ENCODE data around the gene SMR3B. TPM values are rescaled to one million over a fixed set of nuclear protein-coding genes. Genes with fewer than 3 reads are reported as not detected.

SMR3B gene
- total RNA-seq (not detected), polyA plus RNA-seq (not detected)
- long read RNA-seq, donor 1, result 0 reads
- long read RNA-seq, donor 2, result 0 reads

DNA sequence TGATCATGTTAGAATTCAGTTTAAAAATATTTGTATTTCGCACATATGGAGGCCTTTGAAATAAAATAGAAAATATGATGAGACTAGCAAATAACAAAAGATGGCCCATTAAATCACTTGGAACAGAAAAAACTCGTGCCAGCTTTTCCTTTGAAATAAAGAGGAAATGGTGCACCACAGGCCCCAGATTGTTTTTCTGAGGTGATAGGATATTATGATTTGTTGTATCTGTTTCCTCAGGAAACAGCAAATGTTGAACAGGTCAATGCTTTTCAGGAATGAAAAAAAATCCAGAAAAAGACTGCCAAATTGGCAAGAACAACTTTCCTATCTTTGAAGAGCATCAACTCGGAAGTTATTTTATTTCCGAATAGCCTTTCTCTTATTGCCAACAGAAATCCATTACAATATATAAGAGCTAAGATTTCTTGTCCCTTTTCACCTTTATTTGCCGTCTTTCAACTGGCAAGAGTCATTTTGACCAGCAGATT, at the start of gene SMR3B:
SMR3B (plus strand) TSS at position 441 of the 491 bp plus-strand sequence. CDS start 1,380 bp downstream, outside the sequence.
- intact Hi-C loops (cut with DNase I), result no loop called here
- 58 to 63% (median 63%) methylated on average over 5 of the region's 5 CpGs for WGBS, 3 donors
- H3K36me3 ChIP-seq (ENCODE audit: insufficient read depth in 1 of 2, low read depth in 1 of 2), result no peaks in the 10 kb centered on the region
- no peaks in the 10 kb centered on the region for H3K4me1 ChIP-seq
- H3K27ac ChIP-seq, result no peak within 1 kb of the TSS
- no peaks in the 10 kb centered on the region for H3K27me3 ChIP-seq (ENCODE audit: insufficient read depth in 3 of 3, low read length in 2 of 3)
- no peak for ATAC-seq
- no peak within 1 kb of the TSS for H3K4me3 ChIP-seq
- no peaks in the 10 kb centered on the region for H3K9me3 ChIP-seq
- TF ChIP-seq, protein P1, sequence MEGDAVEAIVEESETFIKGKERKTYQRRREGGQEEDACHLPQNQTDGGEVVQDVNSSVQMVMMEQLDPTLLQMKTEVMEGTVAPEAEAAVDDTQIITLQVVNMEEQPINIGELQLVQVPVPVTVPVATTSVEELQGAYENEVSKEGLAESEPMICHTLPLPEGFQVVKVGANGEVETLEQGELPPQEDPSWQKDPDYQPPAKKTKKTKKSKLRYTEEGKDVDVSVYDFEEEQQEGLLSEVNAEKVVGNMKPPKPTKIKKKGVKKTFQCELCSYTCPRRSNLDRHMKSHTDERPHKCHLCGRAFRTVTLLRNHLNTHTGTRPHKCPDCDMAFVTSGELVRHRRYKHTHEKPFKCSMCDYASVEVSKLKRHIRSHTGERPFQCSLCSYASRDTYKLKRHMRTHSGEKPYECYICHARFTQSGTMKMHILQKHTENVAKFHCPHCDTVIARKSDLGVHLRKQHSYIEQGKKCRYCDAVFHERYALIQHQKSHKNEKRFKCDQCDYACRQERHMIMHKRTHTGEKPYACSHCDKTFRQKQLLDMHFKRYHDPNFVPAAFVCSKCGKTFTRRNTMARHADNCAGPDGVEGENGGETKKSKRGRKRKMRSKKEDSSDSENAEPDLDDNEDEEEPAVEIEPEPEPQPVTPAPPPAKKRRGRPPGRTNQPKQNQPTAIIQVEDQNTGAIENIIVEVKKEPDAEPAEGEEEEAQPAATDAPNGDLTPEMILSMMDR (IDR thresholded peaks at IDR 0.05), result no peak
- no peak for DNase-seq

DNA sequence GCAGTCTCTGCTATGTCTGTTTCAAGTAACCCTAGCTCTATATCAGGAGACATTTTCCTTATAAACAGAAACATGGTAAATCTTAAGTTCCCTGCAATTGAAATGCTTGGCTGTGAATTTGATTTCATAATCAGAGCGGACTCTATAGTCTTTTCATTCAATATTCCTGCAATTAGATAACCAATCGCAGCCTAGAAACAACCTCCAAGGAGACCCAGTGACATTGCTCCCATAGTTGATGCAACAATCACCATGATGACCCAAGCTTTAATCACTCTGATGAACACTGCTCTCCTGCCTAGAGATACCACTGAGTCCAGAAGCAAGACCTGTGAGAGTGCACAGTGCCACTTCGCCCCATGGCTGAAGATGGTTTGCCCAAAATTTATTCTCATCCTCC, 48.2 kb upstream of the SMR3B start, which contains the start of gene CABS1:
CABS1 (plus strand) TSS at position 301 of the 400 bp plus-strand sequence; CDS start at position 360, 59 bp downstream.
- no peak within 1 kb of the TSS for H3K27ac ChIP-seq
- WGBS, 3 donors, result 92 to 97% (median 96%) methylated on average over 3 of the region's 3 CpGs
- H3K9me3 ChIP-seq, result no peaks in the 10 kb centered on the region
- DNase-seq (no peak), ATAC-seq (no peak)
- H3K4me1 ChIP-seq, result no peaks in the 10 kb centered on the region
- H3K4me3 ChIP-seq, result no peak within 1 kb of the TSS
- no peaks in the 10 kb centered on the region for H3K36me3 ChIP-seq (ENCODE audit: insufficient read depth in 1 of 2, low read depth in 1 of 2)
- TF ChIP-seq, protein P1 (IDR thresholded peaks at IDR 0.05), result no peak
- peaks cover 0 to 2% (median 0%) of the 10 kb centered on the region in 3 donors for H3K27me3 ChIP-seq (ENCODE audit: insufficient read depth in 3 of 3, low read length in 2 of 3)
- intact Hi-C loops (cut with DNase I), result no loop called here

DNA sequence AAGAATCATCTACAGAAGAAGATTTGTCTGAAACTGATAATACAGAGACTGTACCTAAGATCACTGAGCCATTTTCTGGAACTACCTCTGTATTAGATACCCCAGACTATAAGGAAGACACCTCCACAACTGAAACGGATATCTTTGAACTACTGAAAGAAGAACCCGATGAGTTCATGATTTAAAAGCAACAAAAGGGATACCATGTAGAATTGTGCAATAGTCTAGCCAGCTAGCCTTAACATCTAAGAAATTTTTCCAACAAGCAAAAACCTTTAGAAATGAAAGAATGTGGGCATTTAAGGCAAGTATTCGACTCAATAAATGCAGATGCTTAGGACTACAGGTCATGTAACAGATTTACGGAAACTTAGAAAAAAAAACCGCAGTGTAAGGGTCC, 46.9 kb upstream of the SMR3B start:
- DNase-seq (no peak), ATAC-seq (no peak)
- 68 to 76% (median 70%) methylated on average over 5 of the region's 5 CpGs for WGBS, 3 donors
- Histone ChIP-seq H3K36me3 (ENCODE audit: insufficient read depth in 1 of 2, low read depth in 1 of 2) (no peaks in the 10 kb centered on the region), H3K27ac (no peak overlapping the region), H3K9me3 (no peaks in the 10 kb centered on the region), H3K4me3 (no peak overlapping the region), H3K4me1 (no peaks in the 10 kb centered on the region), H3K27me3 (ENCODE audit: insufficient read depth in 3 of 3, low read length in 2 of 3) (peaks cover 0 to 2% (median 0%) of the 10 kb centered on the region in 3 donors)
- intact Hi-C loops (cut with DNase I), result no loop called here
- TF ChIP-seq, protein P1 (IDR thresholded peaks at IDR 0.05), result no peak

DNA sequence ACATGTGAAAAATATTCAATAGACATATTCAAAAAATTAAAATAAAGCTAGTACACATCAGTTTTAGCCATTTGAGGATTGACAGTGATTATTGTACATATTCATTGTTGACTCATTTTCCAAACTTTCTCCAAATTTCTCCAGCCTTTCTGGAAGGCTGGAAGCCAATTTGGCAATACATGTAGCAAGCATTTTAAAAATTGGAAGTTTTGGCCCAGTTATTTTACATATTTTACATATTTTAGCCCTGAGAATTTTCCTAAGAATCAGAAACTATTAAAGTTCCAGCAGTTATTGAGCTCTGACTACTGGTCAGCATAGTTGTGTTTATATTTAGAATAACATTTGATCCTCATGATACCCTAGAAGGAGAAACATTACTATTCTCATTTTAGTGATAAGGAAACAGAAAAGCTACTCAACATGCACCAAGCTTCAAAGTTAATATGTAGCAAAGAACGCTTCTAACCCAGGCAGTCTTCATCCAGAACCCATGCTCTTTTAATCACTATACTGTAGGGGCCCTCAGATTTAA, 45.0 kb upstream of the SMR3B start:
- WGBS, 3 donors, result 66 to 79% (median 71%) methylated on average over 1 of the region's 1 CpG
- intact Hi-C loops (cut with DNase I), result no loop called here
- ATAC-seq, result no peak

More for the DNA sequence above, 45.0 kb upstream of the SMR3B start:
- TF ChIP-seq, protein P1 (IDR thresholded peaks at IDR 0.05), result no peak
- no peaks in the 10 kb centered on the region for H3K36me3 ChIP-seq (ENCODE audit: insufficient read depth in 1 of 2, low read depth in 1 of 2)
- no peak overlapping the region for H3K4me3 ChIP-seq
- H3K4me1 ChIP-seq, result no peaks in the 10 kb centered on the region
- H3K9me3 ChIP-seq, result no peaks in the 10 kb centered on the region
- no peak for DNase-seq
- no peak overlapping the region for H3K27ac ChIP-seq
- H3K27me3 ChIP-seq (ENCODE audit: insufficient read depth in 3 of 3, low read length in 2 of 3), result peaks cover 0 to 2% (median 0%) of the 10 kb centered on the region in 3 donors
